Cardiac muscle cell (in vitro differentiated cells and primary cell): ENCODE measurements around the gene ZNF891. TPM values are rescaled to one million over a fixed set of nuclear protein-coding genes. Genes with fewer than 3 reads are reported as not detected.

ENCODE experiments used
- DNase-seq, 2 donors: peaks; one replicate each; pipeline versions ENCODE4 v3.0.0 to v3.0.0-alpha.2; 2010 to 2017; ENCODE audit warnings: low read depth in 1 of 2, low spot score in 1 of 2
- H3K27ac ChIP-seq: fragments of 200-600 bp; sonication (generic); 2 replicates; pipeline ENCODE4 v1.5.1; 2016
- H3K27me3 ChIP-seq: fragments of 200-600 bp; sonication (generic); 2 replicates; pipeline ENCODE4 v1.6.0; 2016; ENCODE audit warnings: control low read depth
- H3K36me3 ChIP-seq: fragments of 200-600 bp; sonication (generic); 2 replicates; pipeline ENCODE4 v1.5.1; 2016; ENCODE audit warnings: control low read depth
- H3K4me1 ChIP-seq: fragments of 200-600 bp; sonication (generic); 2 replicates; pipeline ENCODE4 v1.8.1; 2017; ENCODE audit warnings: low read depth, mild to moderate bottlenecking, mixed run types
- H3K4me3 ChIP-seq: fragments of 200-600 bp; sonication (generic); 2 replicates; pipeline ENCODE4 v1.5.1; 2016; ENCODE audit warnings: mild to moderate bottlenecking
- H3K9me3 ChIP-seq: fragments of 200-600 bp; sonication (generic); 2 replicates; pipeline ENCODE4 v1.5.1; 2017; ENCODE audit warnings: low read depth, mild to moderate bottlenecking, control low read depth
- polyA plus RNA-seq: library from polyadenylated mRNA; unstranded; fragments of >200 nt; fragmentation: Nextera tagmentation; extraction: Ambion mirVana; gene quantifications from 2 replicates; pipeline ENCODE4 v1.2.1, GENCODE V29; 2016
- total RNA-seq: library from RNA; depleted of rRNA; stranded (reverse); fragments of >200 nt; gene quantifications from 2 replicates; pipeline ENCODE4 v1.2.3, GENCODE V29; 2016
- TF ChIP-seq, protein P1 (sequence below): IDR thresholded peaks from 2 replicates; pipeline ENCODE4 v1.5.1; 2012; ENCODE audit warnings: low read depth, mild to moderate bottlenecking, low read length

ZNF891 gene
- total RNA-seq (1.3 and 2.7 TPM in 2 replicates), polyA plus RNA-seq (0.65 and 0.91 TPM in 2 replicates)

DNA sequence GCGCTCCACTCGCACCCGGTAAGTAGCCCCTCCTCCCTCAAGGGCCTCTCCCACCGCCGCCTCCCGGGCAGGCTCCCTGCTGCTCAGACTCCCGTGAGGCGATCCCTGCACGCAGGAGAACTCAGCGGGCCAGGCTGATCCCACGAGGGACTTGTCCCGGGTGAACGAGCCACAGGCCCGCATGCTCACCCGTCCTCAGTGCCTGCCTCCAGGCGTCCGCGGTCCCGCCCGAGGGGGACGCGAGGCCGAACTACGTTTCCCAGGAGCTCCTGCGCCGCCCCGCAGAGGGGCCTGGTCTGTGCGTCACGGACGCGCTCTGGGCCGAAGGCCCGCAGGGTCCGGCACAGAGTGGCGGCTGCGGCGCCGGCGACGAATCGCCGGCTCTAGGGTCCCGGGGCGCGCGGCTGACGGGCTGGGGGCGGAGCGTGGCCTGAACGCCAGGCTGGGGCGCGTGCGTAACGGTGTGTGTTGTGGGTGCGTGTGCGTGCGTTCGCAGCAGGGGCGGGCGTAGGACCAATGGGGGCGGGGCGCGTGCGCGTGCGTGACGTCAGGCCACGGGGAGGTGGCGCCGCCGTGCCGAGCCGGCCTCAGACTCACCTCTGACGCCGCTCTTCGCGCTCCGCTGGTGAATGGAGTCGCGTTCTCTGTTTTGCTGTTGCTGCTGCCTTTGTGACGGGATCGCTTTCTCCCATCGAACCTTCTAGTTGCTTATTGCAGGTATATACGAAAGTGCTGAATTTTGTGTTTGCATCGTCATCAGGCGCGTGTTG, at the start of gene ZNF891, which contains the start of gene ZNF10:
Gene ZNF891, minus strand, starts transcription at position 237 of the 770 bp plus-strand sequence. CDS start 8,356 bp downstream, outside the sequence.
Gene ZNF10, plus strand, starts transcription at position 590 of the 770 bp plus-strand sequence. CDS start 13,866 bp downstream, outside the sequence.
- peak; percentile 98 to 99 for DNase-seq
- no peaks in the 10 kb centered on the region for H3K9me3 ChIP-seq
- H3K27ac ChIP-seq = peak within 1 kb of the TSS; percentile 93
- TF ChIP-seq, protein P1, sequence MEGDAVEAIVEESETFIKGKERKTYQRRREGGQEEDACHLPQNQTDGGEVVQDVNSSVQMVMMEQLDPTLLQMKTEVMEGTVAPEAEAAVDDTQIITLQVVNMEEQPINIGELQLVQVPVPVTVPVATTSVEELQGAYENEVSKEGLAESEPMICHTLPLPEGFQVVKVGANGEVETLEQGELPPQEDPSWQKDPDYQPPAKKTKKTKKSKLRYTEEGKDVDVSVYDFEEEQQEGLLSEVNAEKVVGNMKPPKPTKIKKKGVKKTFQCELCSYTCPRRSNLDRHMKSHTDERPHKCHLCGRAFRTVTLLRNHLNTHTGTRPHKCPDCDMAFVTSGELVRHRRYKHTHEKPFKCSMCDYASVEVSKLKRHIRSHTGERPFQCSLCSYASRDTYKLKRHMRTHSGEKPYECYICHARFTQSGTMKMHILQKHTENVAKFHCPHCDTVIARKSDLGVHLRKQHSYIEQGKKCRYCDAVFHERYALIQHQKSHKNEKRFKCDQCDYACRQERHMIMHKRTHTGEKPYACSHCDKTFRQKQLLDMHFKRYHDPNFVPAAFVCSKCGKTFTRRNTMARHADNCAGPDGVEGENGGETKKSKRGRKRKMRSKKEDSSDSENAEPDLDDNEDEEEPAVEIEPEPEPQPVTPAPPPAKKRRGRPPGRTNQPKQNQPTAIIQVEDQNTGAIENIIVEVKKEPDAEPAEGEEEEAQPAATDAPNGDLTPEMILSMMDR = no peak
- no peaks in the 10 kb centered on the region for H3K27me3 ChIP-seq
- H3K4me1 ChIP-seq = peaks cover 3% of the 10 kb centered on the region
- peak within 1 kb of the TSS; percentile 80 for H3K4me3 ChIP-seq
- H3K36me3 ChIP-seq = no peaks in the 10 kb centered on the region

DNA sequence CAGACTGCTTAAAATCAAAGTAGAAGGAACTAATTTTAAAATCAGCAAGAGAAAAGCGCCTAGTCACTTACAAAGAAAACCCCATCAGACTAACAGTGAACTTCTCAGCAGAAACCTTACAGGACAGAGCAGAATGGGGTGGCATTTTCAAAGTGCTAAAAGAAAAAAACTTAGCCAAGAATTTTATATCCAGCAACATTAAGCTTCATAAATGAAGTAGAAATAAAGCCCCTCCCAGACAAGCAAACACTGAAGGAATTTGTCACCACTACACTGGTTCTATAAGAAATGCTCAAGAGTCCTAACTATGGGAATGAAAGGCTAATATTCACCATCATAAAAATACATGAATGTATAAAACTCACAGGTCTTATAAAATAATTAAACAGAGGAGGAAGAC, 44.8 kb upstream of the ZNF891 start:
- no peaks in the 10 kb centered on the region for H3K36me3 ChIP-seq

DNA sequence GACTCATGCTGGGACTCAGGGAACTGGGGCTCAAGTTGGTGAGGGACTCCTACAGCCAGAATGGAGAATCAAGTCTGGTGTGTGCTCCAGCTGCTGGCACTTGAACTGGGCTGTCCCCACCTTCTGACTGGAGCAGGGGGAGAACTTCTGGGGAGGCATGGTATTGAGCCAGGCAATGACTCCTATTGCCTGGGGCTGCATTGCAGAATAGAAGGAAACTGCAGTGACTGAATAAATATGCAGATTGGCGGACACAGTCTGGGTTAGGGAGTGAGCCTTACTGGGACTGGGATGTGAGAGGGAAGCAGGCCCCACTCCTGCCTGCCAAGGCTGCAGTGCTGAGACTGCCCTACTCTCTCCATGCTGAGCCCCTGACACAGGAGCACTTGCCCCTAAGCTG, 42.4 kb upstream of the ZNF891 start:
- Histone ChIP-seq H3K36me3 (no peaks in the 10 kb centered on the region), H3K9me3 (peaks cover 3% of the 10 kb centered on the region)
- no peak for DNase-seq

More for the DNA sequence above, 44.8 kb upstream of the ZNF891 start:
- Histone ChIP-seq H3K4me3 (no peak overlapping the region), H3K4me1 (no peaks in the 10 kb centered on the region), H3K27me3 (no peaks in the 10 kb centered on the region), H3K9me3 (peaks cover 3% of the 10 kb centered on the region), H3K27ac (no peak overlapping the region)
- TF ChIP-seq, protein P1 = no peak
- DNase-seq = no peak

DNA sequence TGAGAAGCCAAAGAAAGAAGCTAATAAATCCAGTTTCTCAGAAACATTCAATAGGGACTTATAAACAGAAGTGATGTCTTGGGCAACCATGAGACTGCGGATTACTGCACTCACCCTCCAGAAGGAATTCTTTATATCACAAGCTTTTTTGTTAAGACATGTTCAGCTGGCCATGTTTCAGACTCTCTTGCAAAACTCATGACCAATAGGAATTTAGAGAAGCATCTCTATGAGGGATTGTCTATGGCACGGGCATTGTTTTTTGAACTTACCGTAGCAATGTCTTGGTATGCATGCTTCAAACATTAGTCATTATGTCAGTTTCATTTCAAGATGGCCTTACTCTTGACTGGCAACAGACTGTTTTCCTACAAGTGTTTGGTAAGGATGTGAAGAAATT, 35.7 kb upstream of the ZNF891 start:
- H3K4me3 ChIP-seq = no peak overlapping the region
- no peak for DNase-seq
- H3K9me3 ChIP-seq = peaks cover 2% of the 10 kb centered on the region

More for the DNA sequence above, 42.4 kb upstream of the ZNF891 start:
- Histone ChIP-seq H3K27ac (no peak overlapping the region), H3K27me3 (no peaks in the 10 kb centered on the region), H3K4me3 (no peak overlapping the region), H3K4me1 (no peaks in the 10 kb centered on the region)
- TF ChIP-seq, protein P1 = no peak

DNA sequence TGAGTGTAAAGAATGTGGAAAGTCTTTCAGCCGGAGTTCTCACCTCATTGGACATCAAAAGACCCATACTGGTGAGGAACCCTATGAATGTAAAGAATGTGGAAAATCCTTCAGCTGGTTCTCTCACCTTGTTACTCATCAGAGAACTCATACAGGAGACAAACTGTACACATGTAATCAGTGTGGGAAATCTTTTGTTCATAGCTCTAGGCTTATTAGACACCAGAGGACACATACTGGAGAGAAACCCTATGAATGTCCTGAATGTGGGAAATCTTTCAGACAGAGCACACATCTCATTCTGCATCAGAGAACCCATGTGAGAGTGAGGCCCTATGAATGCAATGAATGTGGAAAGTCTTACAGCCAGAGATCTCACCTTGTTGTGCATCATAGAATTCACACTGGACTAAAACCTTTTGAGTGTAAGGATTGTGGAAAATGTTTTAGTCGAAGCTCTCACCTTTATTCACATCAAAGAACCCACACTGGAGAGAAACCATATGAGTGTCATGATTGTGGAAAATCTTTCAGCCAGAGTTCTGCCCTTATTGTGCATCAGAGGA, 26.1 kb upstream of the ZNF891 start:
- no peak overlapping the region for H3K4me3 ChIP-seq
- TF ChIP-seq, protein P1 = no peak
- no peak overlapping the region for H3K27ac ChIP-seq
- H3K4me1 ChIP-seq = no peaks in the 10 kb centered on the region
- peaks cover 22% of the 10 kb centered on the region for H3K9me3 ChIP-seq
- DNase-seq = no peak
- peaks cover 56% of the 10 kb centered on the region for H3K36me3 ChIP-seq
- H3K27me3 ChIP-seq = no peaks in the 10 kb centered on the region

More for the DNA sequence above, 35.7 kb upstream of the ZNF891 start:
- Histone ChIP-seq H3K4me1 (no peaks in the 10 kb centered on the region), H3K36me3 (no peaks in the 10 kb centered on the region), H3K27ac (no peak overlapping the region), H3K27me3 (no peaks in the 10 kb centered on the region)
- TF ChIP-seq, protein P1 = no peak
